Measurements from ENCODE around the gene FILIP1L. TPM values are rescaled to one million over a fixed set of nuclear protein-coding genes. Genes with fewer than 3 reads are reported as not detected.

FILIP1L gene
- total RNA-seq, 1 donor from 2014 or later, result 28.6 TPM

DNA sequence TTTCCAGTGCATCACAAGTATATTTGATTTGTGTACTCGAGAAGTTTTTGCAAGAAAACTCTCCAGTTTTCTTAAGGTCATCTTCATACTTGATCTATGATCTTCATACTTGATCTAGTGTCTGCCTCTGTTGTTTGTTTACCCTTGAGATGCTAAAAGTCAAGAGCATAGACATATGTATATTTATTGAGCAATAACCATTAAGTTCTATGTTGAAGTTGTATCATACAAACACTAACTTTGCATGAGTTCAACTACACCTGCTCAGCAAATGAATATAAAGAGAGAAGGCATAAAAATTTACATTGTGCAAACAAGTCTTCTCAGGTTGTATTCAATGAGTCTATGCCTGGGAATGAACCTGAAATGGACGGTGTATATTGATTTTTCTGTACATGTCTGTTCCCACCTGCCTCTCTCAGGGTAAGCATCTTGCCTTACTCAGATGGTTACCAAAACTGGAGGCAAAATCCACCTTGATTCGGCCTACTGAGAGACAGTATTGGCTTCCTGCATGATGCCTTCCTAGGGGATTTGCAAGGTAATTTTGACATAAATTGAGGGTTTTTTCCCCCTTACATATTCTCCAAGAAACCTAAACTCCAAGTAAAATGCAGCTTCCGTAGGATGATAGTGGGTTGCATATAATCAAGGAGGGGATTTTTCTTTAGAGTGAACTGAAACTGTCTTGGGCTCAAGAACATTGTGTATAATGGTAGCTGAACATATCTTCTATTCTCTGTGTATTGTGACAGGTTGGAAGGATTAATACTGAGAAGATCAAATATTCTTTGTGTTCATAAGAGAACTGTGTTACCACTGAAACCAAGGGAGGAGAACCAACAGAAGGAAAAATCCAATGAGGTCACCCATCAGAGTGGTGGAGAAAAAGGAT, 110.4 kb downstream of the FILIP1L start:
- no peak for DNase-seq
- ATAC-seq, result no peak
- intact Hi-C loops (cut with micrococcal nuclease), result no loop called here

DNA sequence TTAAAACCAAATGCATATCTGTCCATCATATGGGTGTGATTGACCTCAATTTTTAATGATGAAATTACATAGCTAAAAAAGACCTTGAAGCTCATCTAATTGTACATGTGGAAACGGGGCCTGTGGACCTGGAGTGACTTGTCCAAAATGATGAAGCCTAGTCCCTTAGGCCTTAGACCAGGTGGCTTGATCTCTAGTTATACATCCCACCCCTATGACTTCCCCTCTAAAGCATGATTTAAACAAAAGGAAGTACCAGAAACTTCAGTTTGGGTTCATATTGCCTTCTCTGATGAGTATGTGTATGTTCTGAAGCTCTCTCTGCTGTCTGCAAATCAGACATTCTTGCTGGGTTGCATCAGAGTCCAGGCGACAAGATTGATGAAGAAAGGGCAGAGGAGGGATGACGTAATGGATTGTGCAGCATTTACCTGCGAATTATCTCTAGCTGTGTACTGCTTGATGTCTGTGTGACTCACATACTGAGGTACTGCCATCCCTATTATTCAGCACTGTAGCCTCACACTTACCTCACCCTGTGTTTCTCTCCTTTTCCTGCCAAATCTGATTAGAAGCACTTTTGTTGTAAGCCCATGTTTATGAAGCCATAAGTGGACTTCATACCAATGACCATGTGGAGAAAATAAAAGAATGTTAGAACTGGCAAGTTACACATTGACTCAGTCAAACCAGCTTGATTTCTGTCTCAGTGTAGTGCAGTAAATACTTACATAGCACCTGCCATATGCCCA, 111.5 kb downstream of the FILIP1L start:
- intact Hi-C loops (cut with micrococcal nuclease), result no loop called here
- DNase-seq (no peak), ATAC-seq (peak; percentile 83)

DNA sequence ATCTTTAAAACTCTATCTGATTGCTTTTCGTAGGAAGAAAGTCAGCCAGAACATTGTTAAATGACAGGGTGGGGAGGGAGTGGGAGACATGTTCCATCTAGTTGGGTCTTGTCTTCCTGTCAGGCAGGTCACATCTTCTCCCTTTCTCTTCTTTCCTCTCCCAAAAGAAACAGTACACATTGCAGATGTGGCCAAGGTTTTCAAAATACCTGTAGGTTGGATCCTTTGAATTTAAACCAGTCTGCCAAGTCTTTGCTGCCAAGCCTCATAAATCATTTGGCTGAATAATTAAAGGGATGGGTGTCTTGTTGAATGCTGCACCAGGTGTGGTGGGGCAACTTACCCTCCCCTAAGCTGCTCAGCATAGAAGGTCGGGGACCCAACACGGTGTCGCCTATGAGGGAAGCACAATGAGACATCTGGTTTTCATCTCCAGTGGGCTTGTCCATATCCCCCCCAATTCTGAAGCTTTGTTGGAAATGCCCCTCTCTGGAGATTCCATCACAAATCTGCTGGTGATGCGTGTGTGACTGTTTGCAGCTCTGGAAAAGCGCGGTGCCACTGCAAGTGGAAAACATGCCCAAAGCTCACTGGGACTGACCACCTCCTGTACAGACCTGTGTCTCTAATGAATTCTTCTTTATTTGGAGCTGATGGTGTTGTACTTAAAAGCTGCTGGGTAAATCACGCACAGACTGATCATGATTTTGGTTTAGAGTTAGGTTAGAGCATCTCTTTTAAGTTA, 112.6 kb downstream of the FILIP1L start:
- DNase-seq, result no peak
- no peak for ATAC-seq
- intact Hi-C loops (cut with micrococcal nuclease), result no loop called here

DNA sequence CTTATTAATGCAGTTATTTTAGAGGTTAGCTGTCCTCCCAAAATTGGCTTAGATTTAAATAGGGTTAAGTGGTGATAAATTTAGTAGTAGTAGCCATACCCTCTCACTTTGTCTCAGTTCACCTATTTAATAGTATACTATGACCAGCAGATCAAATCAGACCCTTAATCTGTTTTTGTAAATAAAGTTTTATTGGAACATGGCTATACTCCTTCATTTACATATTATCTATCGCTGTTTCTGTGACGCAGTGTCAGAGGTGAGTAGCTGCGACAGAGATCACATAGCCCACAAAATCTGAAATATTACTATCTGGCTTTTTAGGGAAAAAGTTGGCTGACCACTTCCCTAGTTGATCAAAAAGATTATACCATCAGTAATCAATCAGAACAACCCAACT, 113.2 kb downstream of the FILIP1L start:
- intact Hi-C loops (cut with micrococcal nuclease), result no loop called here
- ATAC-seq (no peak), DNase-seq (no peak)

DNA sequence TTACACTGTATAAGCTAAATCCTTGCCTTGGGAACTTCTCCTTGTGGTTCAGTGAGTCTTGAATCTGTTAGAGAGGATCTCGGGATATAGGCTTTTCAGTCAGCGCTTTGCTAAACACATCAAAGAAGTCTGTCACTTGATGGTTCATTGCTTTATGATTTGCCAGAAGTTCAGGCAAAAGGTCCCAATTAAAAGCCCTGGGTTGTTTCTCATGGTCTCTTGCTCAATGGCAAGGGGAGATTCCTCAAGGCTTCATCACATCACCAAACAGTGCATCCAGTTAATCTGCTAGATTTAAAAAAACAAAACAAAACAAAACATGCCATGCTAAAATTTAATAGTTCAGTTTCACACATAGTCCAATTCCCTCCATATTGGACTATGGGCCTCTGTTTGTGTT, 114.8 kb downstream of the FILIP1L start:
- DNase-seq (no peak), ATAC-seq (no peak)
- intact Hi-C loops (cut with micrococcal nuclease), result no loop called here

DNA sequence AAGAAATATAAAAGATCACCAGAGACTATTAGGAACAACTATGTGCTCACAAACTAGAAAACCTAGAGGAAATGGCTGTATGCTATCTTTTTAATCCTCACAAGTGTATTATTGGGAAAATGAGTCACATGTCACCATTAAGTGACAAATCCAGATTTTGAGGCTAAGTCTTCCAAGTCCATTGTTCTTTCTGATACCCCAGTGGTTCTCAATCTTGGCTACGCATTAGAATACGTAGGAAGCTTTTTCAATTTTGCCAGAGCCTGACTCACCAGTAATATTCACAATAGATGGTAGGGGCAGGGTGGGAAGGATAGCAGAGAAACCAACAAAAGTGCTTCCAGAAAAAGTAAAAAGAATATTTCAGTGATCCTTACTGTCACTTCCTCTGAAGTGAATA, 117.0 kb downstream of the FILIP1L start:
- intact Hi-C loops (cut with micrococcal nuclease), result no loop called here
- DNase-seq, result no peak
- no peak for ATAC-seq

DNA sequence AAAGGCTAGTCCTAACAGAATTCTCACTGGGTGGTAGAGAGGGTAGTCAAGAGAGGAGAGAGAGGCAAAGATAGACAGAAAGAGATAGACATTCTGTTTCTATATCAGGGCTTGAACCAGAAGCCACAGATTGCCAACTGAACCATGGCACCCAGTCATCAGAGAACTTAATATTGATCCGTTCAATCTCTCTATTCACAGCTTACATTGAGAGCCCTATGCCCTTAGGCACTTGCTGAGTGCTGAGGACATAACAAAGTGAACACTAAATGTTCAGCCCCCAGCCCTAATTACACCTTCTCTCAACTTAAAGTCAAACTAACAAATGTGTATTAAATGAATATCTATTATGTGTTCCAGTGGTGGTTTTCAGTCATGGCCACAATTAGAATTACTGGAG, 124.1 kb downstream of the FILIP1L start:
- intact Hi-C loops (cut with micrococcal nuclease), result no loop called here
- ATAC-seq, result no peak
- DNase-seq, result no peak

DNA sequence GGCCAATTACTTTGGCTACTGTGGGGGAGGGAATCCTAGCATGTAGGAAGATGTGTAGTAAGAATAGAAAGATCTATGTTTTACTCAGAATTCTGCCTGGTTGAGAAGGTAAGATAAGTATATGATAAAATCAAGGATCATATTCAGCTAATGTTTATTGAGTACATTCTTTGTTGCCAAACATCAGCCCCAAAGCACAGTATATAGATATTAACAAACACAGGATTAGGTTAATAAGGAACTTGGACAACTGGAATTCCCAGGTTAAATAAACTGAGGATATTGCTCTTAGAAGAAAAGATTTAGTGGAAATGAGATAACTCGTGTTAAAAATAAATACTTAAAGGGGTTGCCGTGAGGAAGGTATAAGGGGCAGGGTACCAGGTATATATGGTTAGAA, 129.6 kb downstream of the FILIP1L start:
- DNase-seq (no peak), ATAC-seq (no peak)
- intact Hi-C loops (cut with micrococcal nuclease), result no loop called here

DNA sequence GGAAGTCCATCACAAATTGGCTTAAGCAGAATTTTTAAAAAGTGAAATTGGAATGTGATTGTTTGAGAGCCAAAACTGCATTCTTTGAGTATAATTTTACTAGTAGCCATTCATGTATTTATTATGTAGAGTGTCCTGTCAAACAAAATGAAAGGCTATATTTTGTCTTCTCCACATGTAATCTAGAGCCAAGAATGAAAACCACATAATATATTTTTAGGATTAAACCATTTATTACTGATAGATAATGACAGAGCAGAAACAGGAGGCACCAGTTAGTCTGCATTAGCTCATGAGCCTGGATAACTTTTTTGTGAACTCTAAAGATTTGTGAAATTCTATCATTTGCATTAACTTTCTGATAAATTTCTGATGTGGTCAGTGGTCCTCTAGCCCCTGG, 130.2 kb downstream of the FILIP1L start:
- ATAC-seq, result no peak
- DNase-seq, result no peak
- intact Hi-C loops (cut with micrococcal nuclease), result no loop called here

DNA sequence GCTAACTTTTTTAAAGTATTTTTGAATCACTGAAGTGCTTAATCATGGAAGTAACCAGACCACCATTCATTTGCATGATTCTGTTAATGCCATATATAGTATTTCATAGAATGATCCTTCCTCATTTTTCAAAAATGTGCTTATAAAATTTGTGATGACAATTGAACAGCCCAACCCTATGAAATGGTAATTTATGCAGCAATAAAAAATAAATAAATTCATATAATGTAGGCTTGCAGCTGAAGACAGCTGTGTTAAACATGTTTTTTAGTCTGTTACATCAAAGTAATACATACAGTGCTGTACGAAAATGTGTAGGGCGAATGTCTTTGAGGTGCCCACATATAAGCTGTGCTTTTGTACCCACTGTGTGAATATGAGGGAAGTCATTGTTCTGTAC, 131.7 kb downstream of the FILIP1L start:
- DNase-seq (no peak), ATAC-seq (no peak)
- intact Hi-C loops (cut with micrococcal nuclease), result no loop called here

DNA sequence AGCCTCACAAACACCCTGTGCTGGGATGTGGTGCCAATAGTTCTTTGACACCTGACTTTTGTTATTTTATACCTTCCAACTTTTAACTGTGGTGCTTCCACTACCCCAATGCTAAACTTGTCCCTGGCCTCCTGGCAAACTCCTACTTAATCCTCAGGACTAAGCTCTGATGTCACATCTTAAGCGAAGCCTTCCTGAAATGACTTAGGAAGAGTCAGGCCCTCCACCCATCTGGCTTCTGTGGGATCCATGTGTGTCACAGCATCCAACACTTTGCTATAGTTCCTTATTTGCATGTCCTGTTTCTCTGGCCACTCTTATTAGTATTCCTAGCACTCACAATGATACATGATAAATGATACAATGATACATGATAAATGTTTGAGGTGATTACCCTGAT, 133.2 kb downstream of the FILIP1L start:
- intact Hi-C loops (cut with micrococcal nuclease), result no loop called here
- DNase-seq (no peak), ATAC-seq (peak; percentile 12)

DNA sequence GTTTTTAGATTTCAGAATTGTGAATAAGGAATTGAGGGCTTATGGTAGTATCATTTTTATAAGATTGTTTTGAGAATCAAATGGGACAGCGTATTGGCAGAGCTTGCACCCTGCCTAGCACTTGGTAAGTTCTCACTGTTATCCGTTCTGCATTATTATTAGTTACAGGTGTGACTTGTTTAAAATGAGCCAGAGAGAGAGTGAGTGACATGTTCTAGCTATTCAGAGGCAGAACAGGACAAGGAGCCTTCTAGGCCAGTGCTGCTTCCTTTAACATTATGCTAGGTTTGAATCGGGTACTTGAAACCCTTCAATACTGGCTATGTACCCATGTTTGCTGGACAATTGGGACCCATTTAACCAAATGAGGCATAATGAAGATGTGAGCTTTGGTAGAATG, 133.7 kb downstream of the FILIP1L start:
- intact Hi-C loops (cut with micrococcal nuclease), result no loop called here
- peak; percentile 93 for ATAC-seq
- DNase-seq, result no peak

DNA sequence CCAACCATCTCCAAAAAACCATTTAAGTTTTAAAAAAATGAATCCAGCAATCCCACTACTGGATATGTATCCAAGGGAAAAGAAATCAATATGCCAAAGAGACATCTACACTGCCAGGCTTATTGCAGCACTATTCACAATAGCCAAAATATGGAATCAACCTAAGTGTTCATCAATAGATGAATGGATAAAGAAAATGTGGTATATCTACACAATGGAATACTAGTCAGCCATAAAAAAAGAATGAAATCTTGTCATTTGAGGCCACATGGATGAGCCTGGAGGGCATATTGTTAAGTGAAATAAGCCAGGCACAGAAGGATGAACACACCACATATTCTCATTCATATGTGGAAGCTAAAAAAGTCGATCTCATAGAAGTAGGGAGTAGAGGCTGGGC, 136.1 kb downstream of the FILIP1L start:
- DNase-seq, result no peak
- intact Hi-C loops (cut with micrococcal nuclease), result no loop called here
- ATAC-seq, result no peak

DNA sequence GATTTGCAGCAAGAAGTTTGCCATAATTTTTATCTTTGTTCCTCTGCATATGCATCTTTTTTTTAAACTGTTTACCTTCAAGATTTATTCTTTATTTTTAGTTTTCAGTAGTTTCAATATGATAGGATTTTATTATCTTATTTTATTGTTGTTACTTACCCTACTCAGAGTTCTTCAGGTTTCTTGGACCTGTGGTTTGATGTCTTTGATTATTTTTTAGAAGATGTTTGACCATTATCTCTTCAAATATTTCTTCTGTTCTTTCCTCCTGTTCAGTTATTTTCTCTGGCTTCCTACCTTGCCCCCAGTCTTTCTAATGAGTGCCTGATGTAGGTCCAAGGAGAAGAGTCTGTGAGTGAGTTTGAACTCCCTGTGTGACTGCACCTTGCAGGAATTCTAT, 137.7 kb downstream of the FILIP1L start:
- no peak for ATAC-seq
- intact Hi-C loops (cut with micrococcal nuclease), result no loop called here
- DNase-seq, result no peak

DNA sequence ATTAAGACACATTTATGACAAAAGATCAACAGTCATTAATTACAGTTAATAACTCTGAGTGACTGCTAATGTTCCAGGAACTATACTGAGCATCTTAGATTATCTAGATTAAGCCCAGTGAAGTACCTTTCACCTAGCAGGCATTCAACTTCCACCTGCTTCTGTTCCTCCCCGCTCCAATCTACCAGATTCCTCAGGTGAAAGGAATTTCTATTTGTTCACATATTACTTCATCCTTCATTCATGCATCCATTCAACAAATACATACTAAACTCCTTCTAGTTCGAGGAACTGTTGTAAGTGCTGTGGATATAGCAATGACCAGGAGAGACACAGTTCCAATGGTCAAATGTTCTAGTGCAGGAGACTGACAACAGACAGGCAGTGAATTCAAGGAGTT, 139.3 kb downstream of the FILIP1L start:
- intact Hi-C loops (cut with micrococcal nuclease), result no loop called here
- DNase-seq (no peak), ATAC-seq (no peak)

DNA sequence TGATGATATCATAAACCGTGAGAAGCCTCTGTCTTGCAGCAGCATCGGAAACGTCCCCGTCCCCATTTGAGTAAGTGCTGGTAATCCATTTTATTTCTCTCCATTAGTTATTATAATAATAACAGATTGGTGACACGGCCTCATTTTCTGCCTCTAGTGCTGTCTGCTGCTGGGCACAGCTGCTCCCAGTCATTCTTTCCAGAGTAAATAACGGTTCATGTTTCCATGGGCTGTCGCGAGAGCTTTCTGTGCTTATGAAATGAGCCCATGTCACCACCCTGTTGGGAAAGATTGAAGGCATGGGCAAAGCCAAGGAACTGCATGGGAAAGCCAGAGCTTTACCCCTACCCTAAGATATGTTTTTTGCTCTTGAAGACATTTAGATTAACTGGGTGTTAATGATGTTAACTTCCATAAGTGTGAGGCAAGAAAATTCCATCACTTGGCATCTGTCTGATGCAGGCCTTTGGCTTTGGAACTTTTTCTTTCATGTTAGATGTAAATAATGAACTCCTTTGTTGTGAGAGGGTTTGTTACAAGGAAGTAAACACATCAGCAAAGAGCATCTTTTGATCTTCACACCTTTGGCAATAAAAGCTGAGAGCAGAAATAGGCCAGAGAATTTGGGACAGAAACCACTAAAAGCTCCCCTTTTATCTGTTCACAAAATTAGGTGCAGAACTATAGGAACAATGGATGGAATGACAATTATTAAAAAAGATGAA, 141.8 kb downstream of the FILIP1L start:
- ATAC-seq (peak; percentile 35), DNase-seq (no peak)
- intact Hi-C loops (cut with micrococcal nuclease), result no loop called here

DNA sequence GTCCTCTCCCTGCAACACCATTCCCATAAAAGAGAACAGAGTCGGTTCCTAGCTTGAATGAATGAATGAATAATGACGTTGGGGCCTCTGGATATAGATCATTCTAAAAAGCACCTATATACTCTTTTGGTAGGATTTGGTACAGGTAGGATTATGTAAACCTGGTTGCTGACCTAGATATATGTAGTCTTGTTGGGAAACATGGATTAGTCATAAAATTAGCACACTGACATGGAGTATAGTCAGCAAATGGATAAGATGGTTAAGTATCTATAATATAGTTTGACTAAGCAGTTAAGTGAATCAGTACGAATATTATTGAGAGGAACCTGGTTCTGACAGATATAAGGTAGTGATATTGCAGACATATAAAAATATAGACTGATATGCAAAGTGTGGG, 142.5 kb downstream of the FILIP1L start:
- DNase-seq (no peak), ATAC-seq (no peak)
- intact Hi-C loops (cut with micrococcal nuclease), result no loop called here

DNA sequence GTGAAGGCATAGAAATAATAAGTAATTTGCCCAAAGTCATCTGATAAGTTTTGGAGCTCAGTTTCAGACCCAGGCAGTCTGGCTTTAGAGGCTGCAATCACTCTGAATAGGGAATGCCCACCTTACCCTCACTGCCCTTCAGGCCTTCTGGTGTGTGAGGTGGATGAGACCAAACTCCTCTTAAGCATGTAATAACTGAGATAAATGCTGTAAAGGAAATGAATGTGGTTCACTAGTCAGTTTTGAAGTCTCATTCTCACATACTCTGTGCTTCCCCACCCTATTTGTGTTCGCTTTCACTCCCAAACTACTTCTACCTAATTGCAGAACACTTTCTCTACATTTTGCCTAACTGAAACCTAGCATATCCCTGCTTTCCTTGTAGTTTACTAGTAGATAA, 144.1 kb downstream of the FILIP1L start:
- intact Hi-C loops (cut with micrococcal nuclease), result no loop called here
- no peak for DNase-seq
- no peak for ATAC-seq

DNA sequence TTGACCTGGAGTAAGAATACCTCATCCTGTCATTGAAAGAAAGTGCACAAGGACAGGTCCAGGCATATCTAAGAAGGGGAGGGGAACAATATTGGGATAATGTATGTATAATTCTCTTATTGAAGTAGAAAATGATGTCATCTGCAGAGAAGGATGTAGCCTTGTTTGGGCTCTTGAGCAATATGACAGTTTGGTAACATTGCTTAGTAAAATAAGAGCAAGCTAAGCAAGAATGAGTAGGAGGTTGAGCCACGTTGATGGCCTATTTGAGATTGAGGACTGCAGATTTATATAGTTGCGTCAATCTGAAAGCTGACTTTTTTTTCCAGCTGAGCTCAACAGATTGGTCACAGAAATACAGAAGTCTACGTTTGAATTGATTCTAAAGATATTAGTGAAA, 145.2 kb downstream of the FILIP1L start:
- ATAC-seq, result no peak
- intact Hi-C loops (cut with micrococcal nuclease), result no loop called here

More for the DNA sequence above, 145.2 kb downstream of the FILIP1L start:
- DNase-seq, result no peak
